ENCODE results near the gene ZNF275.
"Not testable (repeated sequence)": the region's sequence is repeated elsewhere in the genome, so short reads cannot be mapped to it uniquely, and the experiment has no call there.

Gene ZNF275

DNA sequence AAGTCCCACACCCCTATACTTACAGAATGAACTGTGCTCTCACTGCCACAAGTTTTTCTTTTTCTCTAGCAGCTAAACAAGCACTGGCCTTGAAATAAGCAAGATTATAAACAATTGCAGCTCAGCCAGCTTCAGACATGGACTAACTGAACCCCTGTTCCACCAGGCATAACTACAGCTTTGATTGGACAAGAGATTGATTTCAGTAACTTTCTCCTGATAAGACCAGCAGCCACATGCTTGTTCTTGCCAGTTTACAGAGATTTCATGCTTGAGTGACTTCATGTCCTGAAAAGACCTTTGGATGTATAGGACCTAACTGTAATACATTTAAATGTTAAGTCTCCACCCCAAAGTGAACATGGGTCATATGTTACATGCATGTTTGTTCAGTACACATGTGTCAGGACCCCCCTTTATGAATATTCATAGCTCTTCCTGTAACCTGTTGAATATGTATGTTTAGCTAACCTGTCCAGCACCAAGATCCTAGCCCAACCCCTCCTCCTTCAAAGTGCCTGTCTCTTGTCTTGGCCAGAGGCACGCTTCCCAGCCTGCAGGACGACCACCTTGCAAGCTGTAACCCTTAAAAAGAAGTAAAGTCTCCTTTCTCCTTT lies 27.9 kb downstream of the ZNF275 start:
- peak; percentile 1 for DNase-seq

DNA sequence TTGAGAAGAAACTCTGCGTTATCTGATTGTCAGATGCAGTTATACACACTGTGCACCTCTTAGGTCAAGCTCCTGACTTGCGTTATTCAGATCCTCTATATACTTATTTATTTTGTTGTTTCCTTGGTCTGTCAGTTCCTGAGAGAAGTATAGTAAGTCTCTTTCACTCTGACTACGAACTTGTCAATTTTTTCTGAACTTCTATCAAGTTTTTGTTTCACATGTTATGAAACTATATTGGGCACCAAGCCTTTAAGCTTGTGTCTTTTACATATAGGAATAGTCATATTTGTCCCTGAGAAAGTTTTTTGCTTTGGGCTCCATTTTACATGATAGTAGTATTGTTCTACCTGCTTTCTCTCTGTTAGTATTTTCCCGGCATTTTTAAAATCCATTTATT lies 31.7 kb downstream of the ZNF275 start:
- DNase-seq, result no peak

DNA sequence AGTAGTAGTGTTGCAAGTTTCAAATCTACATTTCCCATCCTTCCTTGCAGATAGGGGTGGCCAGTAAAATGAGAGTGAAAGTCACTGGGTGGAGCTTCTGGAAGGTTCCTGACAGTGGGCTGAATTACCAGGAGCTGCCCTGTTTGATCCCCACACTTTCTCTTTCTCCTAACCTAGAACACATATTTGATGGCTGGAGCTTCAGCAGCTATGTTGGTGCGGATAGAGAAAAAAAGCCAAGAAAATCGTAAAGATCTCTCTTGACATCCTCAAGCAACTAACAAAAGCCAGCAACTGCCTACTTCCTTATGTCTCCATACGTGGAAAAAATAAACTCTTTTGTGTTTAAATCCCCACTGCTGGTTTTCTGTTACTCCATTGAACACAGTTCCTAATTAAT lies 32.2 kb downstream of the ZNF275 start:
- DNase-seq, result no peak

DNA sequence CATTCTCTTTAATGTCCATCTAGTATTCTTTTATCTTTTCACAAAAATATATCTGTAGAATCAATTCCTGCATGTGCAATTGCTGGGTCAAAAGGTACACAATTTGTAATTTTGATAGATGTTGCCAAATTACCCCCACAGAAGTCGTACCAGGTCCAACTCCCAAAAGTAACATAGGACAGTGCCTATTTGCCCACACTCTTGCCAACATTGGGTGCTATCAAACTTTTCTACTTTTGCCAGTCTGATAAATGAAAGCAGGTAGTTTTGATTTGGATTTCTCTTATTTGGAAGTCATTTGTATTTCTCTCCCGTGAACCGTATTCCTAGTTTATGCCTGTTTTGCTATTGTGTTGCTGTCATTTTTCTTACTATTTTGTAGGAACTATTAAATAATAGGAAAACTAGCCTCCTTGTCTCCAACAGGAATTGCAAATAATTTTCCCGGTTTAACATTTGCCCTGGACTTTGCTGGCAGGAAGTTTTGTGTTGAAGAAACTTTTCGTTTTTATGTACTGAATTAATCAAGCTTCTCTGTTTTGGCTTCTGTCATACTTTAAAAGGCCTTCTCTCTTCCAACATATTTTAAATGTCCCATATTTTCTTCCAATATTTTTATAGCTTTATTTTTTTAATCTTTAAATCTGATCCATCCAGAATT lies 33.1 kb downstream of the ZNF275 start:
- DNase-seq, result no peak

DNA sequence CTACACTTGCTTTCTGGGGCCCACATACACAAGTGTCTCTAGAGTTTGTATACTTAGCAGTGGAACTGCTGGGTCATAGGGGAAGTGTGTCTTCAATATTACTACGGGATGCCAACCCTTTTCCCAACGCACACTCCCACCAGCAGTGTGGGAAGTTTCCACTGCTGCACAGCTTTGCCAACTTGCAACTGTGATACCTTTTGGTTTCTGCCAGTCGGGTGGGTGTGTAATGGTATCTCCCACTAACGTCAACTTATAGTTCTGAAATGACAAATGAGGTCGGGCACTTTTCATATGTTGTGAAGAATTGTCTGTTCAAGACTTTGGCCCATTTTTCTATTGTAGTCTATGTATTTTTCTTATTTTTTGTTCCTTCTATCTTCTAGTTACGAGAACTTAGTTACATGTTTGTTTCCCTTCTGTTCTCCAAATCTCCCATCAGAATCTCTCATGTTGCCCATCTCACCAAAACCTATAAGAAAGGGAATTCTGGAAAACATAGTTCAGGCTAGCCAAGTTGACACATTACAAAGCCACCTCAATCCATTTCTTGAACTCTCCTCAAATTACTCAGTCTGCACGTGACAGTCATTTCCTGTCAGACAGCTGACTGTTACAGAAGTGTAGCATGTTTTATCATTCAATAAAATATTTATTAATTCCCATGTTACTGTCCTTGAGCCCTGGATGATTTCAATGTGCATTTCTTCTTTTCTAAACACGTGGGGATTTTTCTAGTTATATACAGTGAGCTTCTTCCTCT lies 36.5 kb downstream of the ZNF275 start:
- no peak for DNase-seq

GRCh38 chrX:153371256-153371655 lies 37.3 kb downstream of the ZNF275 start:
- DNase-seq, result no peak

- DNase-seq, result no peak
Observed at GRCh38 chrX:153372949-153373348, 39.0 kb downstream of the ZNF275 start.

- no peak for DNase-seq
Observed at GRCh38 chrX:153374426-153374825, 40.5 kb downstream of the ZNF275 start.

DNA sequence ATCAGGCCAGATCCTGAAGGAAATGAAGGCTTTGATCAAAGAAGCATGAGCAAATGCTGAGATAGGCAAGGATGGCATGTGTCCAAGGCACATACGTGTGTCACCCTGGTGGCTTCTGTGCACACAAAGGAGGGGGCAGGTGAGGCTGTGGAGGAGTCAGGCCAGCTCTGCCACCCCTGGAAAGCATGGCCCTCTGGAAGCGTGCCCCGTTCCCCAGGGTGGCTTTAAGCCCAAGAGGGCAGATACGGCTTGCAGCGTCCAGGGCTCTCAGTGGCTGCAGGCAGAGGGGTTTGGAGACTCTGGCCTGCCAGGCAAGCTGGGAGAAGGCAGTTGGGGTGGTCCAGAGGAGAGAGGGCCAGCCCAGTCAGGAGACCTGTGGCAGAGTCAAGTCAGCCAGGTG lies 41.6 kb downstream of the ZNF275 start:
- DNase-seq, result no peak

DNA sequence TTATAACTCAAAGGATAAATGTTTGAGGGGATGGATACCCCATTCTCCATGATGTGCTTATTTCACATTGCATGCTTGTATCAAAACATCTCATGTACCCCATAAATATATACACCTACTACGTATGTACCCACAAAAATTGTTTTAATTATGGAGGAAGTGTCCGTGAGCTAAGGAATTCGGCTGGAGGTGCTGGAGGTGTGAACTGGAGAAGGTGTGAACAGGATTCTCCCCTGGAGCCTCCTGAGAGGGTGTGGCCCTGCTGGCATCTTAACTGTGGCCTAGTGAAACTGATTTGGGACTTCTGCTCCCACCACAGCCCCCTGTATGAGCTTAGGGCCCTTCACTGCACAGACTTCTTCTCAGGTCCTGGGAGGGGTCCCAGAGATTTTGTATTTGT lies 43.8 kb downstream of the ZNF275 start:
- no peak for DNase-seq

- DNase-seq, result no peak
Observed at GRCh38 chrX:153378607-153379006, 44.7 kb downstream of the ZNF275 start.

- DNase-seq, result no peak
Observed at GRCh38 chrX:153379508-153379907, 45.6 kb downstream of the ZNF275 start.

- no peak for DNase-seq
Observed at GRCh38 chrX:153379971-153380581, 46.1 kb downstream of the ZNF275 start.

DNA sequence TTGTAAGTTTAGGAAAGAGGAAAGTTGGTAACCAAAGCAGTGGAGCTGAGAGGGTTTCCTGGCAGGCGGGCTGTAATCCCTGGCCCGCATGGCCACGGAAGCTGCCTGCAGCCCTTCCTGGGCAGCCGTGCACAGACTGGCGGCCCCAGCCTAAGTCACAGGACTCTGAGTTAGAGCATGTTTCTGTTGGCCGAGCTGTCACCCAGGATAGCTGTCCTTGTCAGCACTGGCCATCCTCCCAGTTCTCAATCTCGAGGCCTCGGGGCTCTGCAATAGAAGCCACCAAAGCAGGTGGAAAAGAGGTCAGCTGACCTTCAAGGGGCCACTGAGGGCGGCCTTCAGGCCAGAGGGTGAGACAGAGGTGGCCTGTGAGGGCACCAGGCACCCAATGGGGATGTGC lies 46.7 kb downstream of the ZNF275 start:
- DNase-seq, result no peak

GRCh38 chrX:153381684-153382532 lies 48.0 kb downstream of the ZNF275 start:
- DNase-seq, result peak; percentile 69

DNA sequence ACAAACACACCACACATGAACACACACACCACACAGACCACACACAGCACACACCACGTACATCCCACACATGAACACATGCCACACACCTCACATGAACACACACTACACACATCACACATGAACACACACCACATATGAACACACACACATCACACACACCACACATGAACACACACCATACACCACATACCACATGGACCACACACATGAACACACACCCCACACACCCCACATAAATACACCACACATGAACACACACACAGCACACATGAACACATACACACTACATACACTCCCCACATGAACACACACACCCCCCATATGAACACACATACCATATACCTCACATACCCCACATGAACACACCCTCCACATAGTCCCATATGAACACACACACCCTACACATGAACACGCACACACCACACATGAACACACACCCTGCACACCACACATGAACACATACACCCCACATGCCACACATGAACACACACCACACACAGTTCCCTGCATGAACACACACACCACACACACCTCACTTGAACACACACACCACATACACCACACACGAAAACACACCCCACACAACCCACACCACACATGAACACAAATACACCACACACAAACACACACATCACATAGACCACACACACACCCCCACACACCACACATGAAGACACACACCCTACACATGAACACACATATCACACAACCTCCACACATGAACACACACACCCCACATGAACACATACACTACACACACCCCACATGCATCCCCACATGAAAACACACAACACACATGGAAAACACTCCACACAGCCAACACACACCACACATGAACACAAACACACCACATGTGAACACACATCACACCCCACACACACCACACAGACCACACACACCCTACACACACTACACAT lies 48.9 kb downstream of the ZNF275 start:
- no peak for DNase-seq

DNA sequence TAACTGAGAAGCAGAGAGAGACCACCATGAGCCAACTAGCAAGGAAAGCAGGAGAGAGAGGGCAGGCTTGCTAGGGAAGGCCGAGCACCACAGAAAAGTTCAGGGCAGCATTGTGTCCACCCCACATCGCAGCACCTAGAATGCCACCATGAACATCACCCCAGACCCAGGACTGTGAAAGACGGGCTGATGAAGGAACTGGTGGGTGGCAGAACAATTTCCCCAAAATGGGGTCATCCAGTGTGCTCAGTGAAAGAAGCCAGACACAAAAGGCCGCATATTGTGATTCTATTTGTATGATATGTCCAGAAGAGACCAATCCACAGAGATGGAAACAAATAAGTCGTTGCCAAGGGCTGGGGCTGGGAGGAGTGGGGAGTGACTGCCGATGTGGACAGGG lies 50.4 kb downstream of the ZNF275 start:
- DNase-seq, result no peak

DNA sequence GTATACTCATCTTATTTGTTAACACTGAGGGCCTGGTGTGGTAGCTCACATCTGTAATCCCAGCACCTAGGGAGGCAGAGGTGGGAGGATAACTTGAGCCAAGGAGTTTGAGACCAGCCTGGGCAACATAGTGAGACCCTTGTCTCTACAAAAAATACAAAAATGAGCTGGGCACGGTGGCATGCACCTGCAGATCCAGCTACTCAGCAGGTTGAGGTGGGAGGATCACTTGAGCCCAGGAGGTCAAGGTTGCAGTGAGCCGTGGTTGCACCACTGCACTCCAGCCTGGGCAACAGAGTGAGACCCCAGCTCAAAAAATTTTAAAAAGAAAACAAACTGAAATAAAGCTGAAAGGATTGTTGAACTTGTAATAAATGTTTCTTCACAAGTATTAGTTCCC lies 51.0 kb downstream of the ZNF275 start:
- DNase-seq, result not testable (repeated sequence)

GRCh38 chrX:153386097-153386496 lies 52.1 kb downstream of the ZNF275 start:
- no peak for DNase-seq

- no peak for DNase-seq
Observed at GRCh38 chrX:153387345-153387744, 53.4 kb downstream of the ZNF275 start.

DNA sequence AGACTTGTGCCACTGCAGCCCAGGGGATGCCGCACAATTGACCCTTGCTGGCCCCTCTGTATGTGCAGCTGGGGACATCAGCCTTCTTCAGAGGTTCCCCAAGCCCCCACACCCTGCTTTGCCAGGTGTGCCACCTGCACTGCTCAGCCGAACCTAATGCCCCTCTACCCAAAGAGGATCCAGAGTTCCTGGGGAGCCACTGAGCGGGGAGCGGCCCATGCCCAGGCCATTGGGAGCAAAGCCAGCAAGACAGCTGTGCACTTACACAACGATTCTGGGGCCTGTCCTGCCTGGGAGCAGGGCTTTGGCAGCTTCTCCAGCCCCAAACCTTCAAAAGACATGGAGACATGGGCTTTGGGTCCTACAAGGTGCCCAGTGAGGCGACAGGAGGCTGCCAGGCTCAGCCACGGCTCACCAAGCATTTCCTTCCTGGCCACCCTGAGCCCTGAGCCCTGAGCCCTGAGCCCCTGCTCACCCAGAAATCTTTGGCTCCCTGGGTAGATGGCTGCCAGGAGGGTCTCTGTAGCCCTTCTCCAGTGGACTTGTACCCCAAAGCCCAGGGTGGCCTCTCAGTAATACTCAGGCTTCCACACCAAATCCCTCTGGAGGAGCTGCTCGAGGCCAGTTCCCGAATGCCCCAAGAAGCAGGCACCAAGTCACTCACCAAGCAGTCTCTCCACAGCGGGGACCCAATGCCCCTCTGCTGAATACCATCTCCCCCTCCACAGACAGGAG lies 54.2 kb downstream of the ZNF275 start:
- no peak for DNase-seq
